PC-3 (cell line): ENCODE results near the gene DTNBP1. TPM values are rescaled to one million over a fixed set of nuclear protein-coding genes. Genes with fewer than 3 reads are reported as not detected.
A peak's percentile ranks its signal among the peaks of the same experiment; 100 is the strongest.

Experiments
- ATAC-seq: fragments of 200-7000 bp; cut with Tn5 transposase; 2 replicates; pipeline ENCODE4 v1.9.1; 2020; ENCODE audit warnings: mild to moderate bottlenecking, moderate library complexity
- BruUV-seq: library from RNA; stranded (reverse); fragments of 400-500 nt; replicated peaks from 2 replicates; lab custom pipeline; 2021; lab: Mats Ljungman, UMichigan
- CTCF ChIA-PET: fragments of 300-600 bp; sonication (Branson Sonifier 250); formaldehyde crosslinking; loops from one replicate; lab custom pipeline; 2022; ENCODE audit warnings: antibody characterized with exemption; lab: Charles Lee
- POLR2A ChIA-PET: fragments of 300-600 bp; sonication (Branson Sonifier 250); formaldehyde crosslinking; loops from one replicate; lab custom pipeline; 2022; ENCODE audit warnings: antibody characterized with exemption; ENCODE audit not compliant: unreplicated experiment; lab: Charles Lee
- DNase-seq: peaks from one replicate; pipeline ENCODE4 v3.0.0-alpha.2; 2015
- H2AFZ ChIP-seq: fragments of 300-600 bp; sonication (generic); 2 replicates; pipeline ENCODE4 v1.6.0; 2016; ENCODE audit warnings: antibody characterized with exemption, low read length
- H3F3A ChIP-seq: fragments of 300-600 bp; sonication (generic); one replicate; pipeline ENCODE4 v1.6.0; 2017; ENCODE audit warnings: antibody characterized with exemption, low read length, control low read depth, mild to moderate bottlenecking; ENCODE audit not compliant: unreplicated experiment
- H3K27ac ChIP-seq: fragments of 300-600 bp; sonication (generic); 2 replicates; pipeline ENCODE4 v1.5.1; 2016; ENCODE audit warnings: mild to moderate bottlenecking, low read length
- H3K27me3 ChIP-seq: fragments of 300-600 bp; sonication (generic); 2 replicates; pipeline ENCODE4 v1.6.1; 2016; ENCODE audit warnings: low read length, mixed read lengths
- H3K36me3 ChIP-seq: fragments of 300-600 bp; sonication (generic); 2 replicates; pipeline ENCODE4 v1.6.1; 2016; ENCODE audit warnings: low read depth, mixed run types, low read length, mixed read lengths
- H3K4me1 ChIP-seq: fragments of 300-600 bp; sonication (generic); 2 replicates; pipeline ENCODE4 v1.5.1; 2016; ENCODE audit warnings: low read length; ENCODE audit not compliant: insufficient read depth
- H3K4me2 ChIP-seq: fragments of 300-600 bp; sonication (generic); 2 replicates; pipeline ENCODE4 v1.6.0; 2016; ENCODE audit warnings: low read length
- H3K4me3 ChIP-seq: fragments of 300-600 bp; sonication (generic); 2 replicates; pipeline ENCODE4 v1.5.1; 2016; ENCODE audit warnings: mild to moderate bottlenecking, low read length, mixed read lengths
- H3K79me2 ChIP-seq: fragments of 300-600 bp; sonication (generic); 2 replicates; pipeline ENCODE4 v1.6.1; 2017; ENCODE audit warnings: low read length, mixed read lengths
- H3K9ac ChIP-seq: fragments of 300-600 bp; sonication (generic); 2 replicates; pipeline ENCODE4 v1.6.0; 2016; ENCODE audit warnings: mild to moderate bottlenecking, low read length
- H3K9me2 ChIP-seq: fragments of 300-600 bp; sonication (generic); replicated peaks from 2 replicates; pipeline ENCODE4 v1.6.1; 2016; ENCODE audit warnings: mixed run types, low read length, mixed read lengths
- H3K9me3 ChIP-seq: fragments of 300-600 bp; sonication (generic); 2 replicates; pipeline ENCODE4 v1.6.1; 2016; ENCODE audit warnings: low read length, mixed read lengths
- H4K20me1 ChIP-seq: fragments of 300-600 bp; sonication (generic); 2 replicates; pipeline ENCODE4 v1.6.1; 2016; ENCODE audit warnings: low read length, mixed read lengths
- EZH2 ChIP-seq: fragments of 300-600 bp; sonication (generic); IDR thresholded peaks from one replicate; pipeline ENCODE4 v1.6.1; 2017; ENCODE audit warnings: antibody characterized with exemption, mild to moderate bottlenecking, low read length; ENCODE audit not compliant: unreplicated experiment
- EZH2phosphoT487 ChIP-seq: fragments of 300-600 bp; sonication (generic); IDR thresholded peaks from 2 replicates; pipeline ENCODE4 v1.6.1; 2018; ENCODE audit warnings: mild to moderate bottlenecking, antibody characterized with exemption, low read length, borderline replicate concordance
- intact Hi-C: fragments of 100-400 bp; cut with micrococcal nuclease; formaldehyde crosslinking; loops from 2 replicates; pipeline ENCODE4 v1.9.0; 2023
- total RNA-seq: library from RNA; depleted of rRNA; stranded (reverse); fragments of >200 nt; gene quantifications from 2 replicates; pipeline ENCODE4 v1.2.3, GENCODE V29; 2014
- TF ChIP-seq, protein P1 (sequence below): fragments of 300-600 bp; sonication (generic); conservative IDR thresholded peaks from 2 replicates; pipeline ENCODE4 v1.5.1; 2017; ENCODE audit warnings: antibody characterized with exemption, low read depth, mild to moderate bottlenecking, low read length

Gene DTNBP1
- total RNA-seq, 1 experiment from 2014 or later, result 7.9 TPM

DNA sequence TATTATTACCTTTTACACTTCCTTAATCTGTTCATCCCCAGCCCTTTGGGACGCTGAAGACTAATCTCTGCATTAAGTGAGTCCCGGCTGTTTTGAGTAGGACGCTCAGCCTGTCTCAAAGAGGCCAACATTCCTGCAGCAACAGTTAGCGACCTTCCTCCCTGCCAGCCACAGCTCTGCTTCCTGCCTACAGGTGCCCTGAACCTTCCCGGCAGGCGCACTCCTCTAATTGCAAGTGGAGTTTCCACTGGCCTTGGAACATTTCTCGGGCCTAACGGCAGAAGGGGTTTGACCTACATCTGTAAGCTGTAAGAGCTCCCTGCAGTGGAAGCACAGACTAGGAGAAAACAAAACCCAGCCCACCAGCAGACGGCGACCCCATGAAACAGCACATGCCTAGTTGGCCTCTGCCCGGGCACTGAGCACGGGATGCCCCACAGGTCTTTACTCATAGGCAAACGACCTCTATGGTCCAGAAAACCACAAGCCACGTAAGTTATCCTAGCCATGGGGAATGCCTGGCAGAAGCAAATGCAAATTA lies 137.9 kb downstream of the DTNBP1 start:
- Histone ChIP-seq H3K79me2 (no peaks in the 10 kb centered on the region), H3K9me3 (no peaks in the 10 kb centered on the region), H3K4me2 (no peak overlapping the region), H3F3A (no peaks in the 10 kb centered on the region), H3K9ac (no peak overlapping the region), H3K4me3 (no peak overlapping the region), H3K27me3 (no peaks in the 10 kb centered on the region), H4K20me1 (no peaks in the 10 kb centered on the region), H2AFZ (no peak overlapping the region), H3K4me1 (no peaks in the 10 kb centered on the region), H3K27ac (no peak overlapping the region), H3K36me3 (peaks cover 13% of the 10 kb centered on the region), H3K9me2 (no peaks in the 10 kb centered on the region)
- no TSS peak for BruUV-seq
- TF ChIP-seq EZH2phosphoT487, result no peak
- ChIA-PET CTCF (no interaction called here), POLR2A (no interaction called here)
- DNase-seq (no peak), ATAC-seq (no peak)
- intact Hi-C loops, result no loop called here

DNA sequence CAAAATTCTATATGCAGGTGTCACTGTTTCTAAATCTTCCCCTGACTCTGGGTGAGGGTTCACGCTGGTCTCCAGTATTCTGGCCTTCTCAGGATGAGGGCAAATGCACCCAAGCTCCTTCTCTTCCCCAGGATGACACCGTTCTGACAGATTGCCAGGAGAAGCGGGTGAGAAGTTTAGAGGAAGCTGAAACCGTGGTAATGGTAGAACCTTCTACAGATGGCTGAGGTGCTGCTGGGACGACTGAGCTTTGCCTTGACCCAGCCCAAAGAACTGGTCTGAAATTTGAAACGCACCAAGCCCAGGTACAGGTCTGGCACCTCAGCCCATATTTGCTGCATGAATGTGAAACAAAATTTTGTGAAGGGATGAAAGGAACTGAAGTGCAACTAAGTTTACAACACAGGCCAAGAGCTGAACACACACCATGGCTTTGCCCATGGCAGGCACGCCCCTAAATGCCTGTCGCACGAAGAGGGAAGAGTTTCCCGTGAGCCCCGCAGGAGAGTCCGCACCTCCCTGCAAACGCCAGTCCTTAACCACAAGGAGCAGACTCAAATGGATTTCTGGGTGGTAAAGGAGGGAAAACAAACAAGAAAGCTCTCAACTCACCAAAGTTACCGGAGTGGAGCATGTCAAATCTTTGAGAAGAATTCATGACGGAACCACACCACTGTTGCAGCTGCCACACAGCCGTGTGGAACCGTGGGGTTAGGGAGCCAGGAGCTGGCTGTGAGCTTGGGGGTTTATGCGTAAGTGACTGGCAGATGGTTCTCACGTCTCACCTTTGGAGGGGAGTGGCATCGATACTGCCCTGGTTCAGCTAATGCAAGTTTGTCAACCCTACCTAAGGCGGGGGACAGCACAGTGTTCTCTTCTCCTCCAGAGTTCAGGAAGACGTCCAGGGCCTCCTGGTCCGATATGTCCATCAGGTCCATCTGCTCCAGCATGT lies 138.9 kb downstream of the DTNBP1 start:
- no peak for ATAC-seq
- Histone ChIP-seq H3K36me3 (peaks cover 13% of the 10 kb centered on the region), H3K9ac (no peak overlapping the region), H3K79me2 (no peaks in the 10 kb centered on the region), H3F3A (no peaks in the 10 kb centered on the region), H4K20me1 (no peaks in the 10 kb centered on the region), H2AFZ (no peak overlapping the region), H3K9me3 (no peaks in the 10 kb centered on the region), H3K27ac (no peak overlapping the region), H3K27me3 (no peaks in the 10 kb centered on the region), H3K4me2 (no peak overlapping the region), H3K4me3 (no peak overlapping the region), H3K9me2 (no peaks in the 10 kb centered on the region), H3K4me1 (no peaks in the 10 kb centered on the region)
- TF ChIP-seq EZH2phosphoT487 (no peak), EZH2 (no peak)
- TF ChIP-seq, protein P1, sequence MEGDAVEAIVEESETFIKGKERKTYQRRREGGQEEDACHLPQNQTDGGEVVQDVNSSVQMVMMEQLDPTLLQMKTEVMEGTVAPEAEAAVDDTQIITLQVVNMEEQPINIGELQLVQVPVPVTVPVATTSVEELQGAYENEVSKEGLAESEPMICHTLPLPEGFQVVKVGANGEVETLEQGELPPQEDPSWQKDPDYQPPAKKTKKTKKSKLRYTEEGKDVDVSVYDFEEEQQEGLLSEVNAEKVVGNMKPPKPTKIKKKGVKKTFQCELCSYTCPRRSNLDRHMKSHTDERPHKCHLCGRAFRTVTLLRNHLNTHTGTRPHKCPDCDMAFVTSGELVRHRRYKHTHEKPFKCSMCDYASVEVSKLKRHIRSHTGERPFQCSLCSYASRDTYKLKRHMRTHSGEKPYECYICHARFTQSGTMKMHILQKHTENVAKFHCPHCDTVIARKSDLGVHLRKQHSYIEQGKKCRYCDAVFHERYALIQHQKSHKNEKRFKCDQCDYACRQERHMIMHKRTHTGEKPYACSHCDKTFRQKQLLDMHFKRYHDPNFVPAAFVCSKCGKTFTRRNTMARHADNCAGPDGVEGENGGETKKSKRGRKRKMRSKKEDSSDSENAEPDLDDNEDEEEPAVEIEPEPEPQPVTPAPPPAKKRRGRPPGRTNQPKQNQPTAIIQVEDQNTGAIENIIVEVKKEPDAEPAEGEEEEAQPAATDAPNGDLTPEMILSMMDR, result no peak
- TSS peak; percentile 9 for BruUV-seq
- ChIA-PET POLR2A (no interaction called here), CTCF (no interaction called here)
- DNase-seq, result no peak
- intact Hi-C loops, result no loop called here

DNA sequence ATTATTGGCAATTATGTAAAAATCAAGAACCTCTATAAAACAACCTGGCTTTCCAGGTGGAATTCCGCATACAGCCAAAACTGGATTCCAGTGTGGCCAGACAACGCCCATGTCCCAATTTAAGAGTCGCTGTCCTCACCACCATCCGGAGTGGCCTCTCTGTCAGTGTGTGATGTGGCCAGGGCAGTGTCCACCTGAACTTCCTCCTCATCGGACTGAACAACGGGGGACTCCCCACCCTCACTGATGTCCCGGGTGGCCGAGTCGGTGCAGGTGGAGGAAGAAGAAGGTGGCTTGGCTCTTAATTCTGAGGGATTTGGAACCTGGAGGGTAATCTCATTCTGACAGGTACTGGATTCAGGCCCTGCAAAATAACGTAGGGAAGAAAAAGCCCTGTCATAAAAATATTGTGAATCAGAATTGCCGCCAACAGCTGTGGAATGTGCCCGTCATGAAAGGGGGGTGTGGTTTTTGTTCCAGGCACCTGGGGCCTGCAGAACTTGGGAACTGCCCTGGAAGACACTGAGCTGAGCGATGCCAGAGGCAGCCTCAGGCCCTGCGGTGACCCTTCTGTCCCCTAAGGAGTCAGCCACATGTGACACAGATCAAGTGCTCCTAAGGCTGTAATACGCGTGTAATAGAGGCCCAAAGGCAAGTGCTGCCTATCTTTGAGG lies 139.8 kb downstream of the DTNBP1 start:
- H3K4me3 ChIP-seq, result no peak overlapping the region
- ChIA-PET POLR2A (no interaction called here), CTCF (no interaction called here)
- no peak overlapping the region for H3K4me2 ChIP-seq
- no peak overlapping the region for H3K27ac ChIP-seq
- H4K20me1 ChIP-seq, result no peaks in the 10 kb centered on the region
- BruUV-seq, result no TSS peak
- no peak overlapping the region for H3K9ac ChIP-seq
- H3K79me2 ChIP-seq, result no peaks in the 10 kb centered on the region
- H3K36me3 ChIP-seq, result peaks cover 13% of the 10 kb centered on the region
- no peaks in the 10 kb centered on the region for H3K9me2 ChIP-seq
- H3K27me3 ChIP-seq, result no peaks in the 10 kb centered on the region
- no peak for ATAC-seq
- intact Hi-C loops, result no loop called here
- H2AFZ ChIP-seq, result no peak overlapping the region
- H3K9me3 ChIP-seq, result no peaks in the 10 kb centered on the region
- no peaks in the 10 kb centered on the region for H3F3A ChIP-seq
- no peak for DNase-seq
- no peak for TF ChIP-seq EZH2
- no peak for TF ChIP-seq EZH2phosphoT487
- TF ChIP-seq, protein P1, result no peak
- no peaks in the 10 kb centered on the region for H3K4me1 ChIP-seq
